HTR-8/SVneo (cell line): Measurements from ENCODE around the gene ERV3-1.
"Not testable (repeated sequence)": the region's sequence is repeated elsewhere in the genome, so short reads cannot be mapped to it uniquely, and the experiment has no call there.

Experiments used
- DNase-seq: peaks from one replicate; pipeline ENCODE4 v3.0.0; 2011; ENCODE audit warnings: low spot score, mixed read lengths; ENCODE audit not compliant: insufficient read length
- FAIRE-seq: peaks from 2 replicates; lab custom pipeline; 2011; peaks lifted over from hg19 to GRCh38; lab: Jason Lieb, UNC

ERV3-1 gene

GRCh38 chr7:65004575-65004974, 1.9 kb downstream of the ERV3-1 start:
- DNase-seq = no peak
- no peak for FAIRE-seq

GRCh38 chr7:65002972-65003585, 3.4 kb downstream of the ERV3-1 start:
- FAIRE-seq (no peak), DNase-seq (no peak)

- DNase-seq (no peak), FAIRE-seq (no peak)
Observed at GRCh38 chr7:65001291-65001814, 5.1 kb downstream of the ERV3-1 start.

GRCh38 chr7:64999165-65000004, 7.1 kb downstream of the ERV3-1 start:
- DNase-seq (no peak), FAIRE-seq (no peak)

GRCh38 chr7:64998865-64999164, 7.7 kb downstream of the ERV3-1 start:
- FAIRE-seq = no peak
- no peak for DNase-seq

- FAIRE-seq = no peak
- no peak for DNase-seq
Observed at GRCh38 chr7:64997927-64998391, 8.5 kb downstream of the ERV3-1 start.

GRCh38 chr7:64997164-64997908, 9.2 kb downstream of the ERV3-1 start:
- FAIRE-seq = no peak
- DNase-seq = no peak

GRCh38 chr7:64996305-64996704, 10.2 kb downstream of the ERV3-1 start:
- no peak for FAIRE-seq
- DNase-seq = no peak

GRCh38 chr7:64993901-64994300, 12.6 kb downstream of the ERV3-1 start:
- DNase-seq = no peak
- no peak for FAIRE-seq

GRCh38 chr7:64992971-64993370, 13.5 kb downstream of the ERV3-1 start:
- no peak for FAIRE-seq
- DNase-seq = no peak

- DNase-seq (no peak), FAIRE-seq (no peak)
Observed at GRCh38 chr7:64990936-64991335, 15.6 kb downstream of the ERV3-1 start, which contains the start of gene ZNF117. Gene ZNF117, minus strand, starts transcription at chr7:64991036.

- FAIRE-seq = no peak
Observed at GRCh38 chr7:64990216-64990615, 16.3 kb downstream of the ERV3-1 start.

GRCh38 chr7:64978497-64979203, 27.8 kb downstream of the ERV3-1 start:
- FAIRE-seq = no peak

More at GRCh38 chr7:64990216-64990615, 16.3 kb downstream of the ERV3-1 start:
- DNase-seq = no peak

GRCh38 chr7:64965594-64965993, 40.9 kb downstream of the ERV3-1 start:
- no peak for DNase-seq
- no peak for FAIRE-seq

More at GRCh38 chr7:64978497-64979203, 27.8 kb downstream of the ERV3-1 start:
- DNase-seq = no peak

- DNase-seq = no peak
- FAIRE-seq = no peak
Observed at GRCh38 chr7:64959072-64959747, 47.3 kb downstream of the ERV3-1 start.

- no peak for FAIRE-seq
- peak; percentile 34 for DNase-seq
Observed at GRCh38 chr7:64951250-64951848, 55.1 kb downstream of the ERV3-1 start.

GRCh38 chr7:64950673-64951072, 55.8 kb downstream of the ERV3-1 start:
- not testable (repeated sequence) for FAIRE-seq, DNase-seq

- FAIRE-seq, DNase-seq: not testable (repeated sequence)
Observed at GRCh38 chr7:64948774-64949173, 57.7 kb downstream of the ERV3-1 start.
